KOPT-K1 (cell line): ENCODE data around the gene TMEM179B.

Experiments
- H3K27ac ChIP-seq: fragments of 200-600 bp; sonication (generic); 2 replicates; pipeline ENCODE4 v1.5.1; 2016; ENCODE audit warnings: antibody characterized with exemption, mild to moderate bottlenecking, low read depth, low read length; ENCODE audit not compliant: poor library complexity, severe bottlenecking
- H3K36me3 ChIP-seq: fragments of 200-600 bp; sonication (generic); 2 replicates; pipeline ENCODE4 v1.5.1; 2017; ENCODE audit warnings: antibody characterized with exemption, mild to moderate bottlenecking, low read length, moderate library complexity; ENCODE audit not compliant: insufficient read depth
- H3K9me3 ChIP-seq: fragments of 200-600 bp; sonication (generic); 2 replicates; pipeline ENCODE4 v1.5.1; 2017; ENCODE audit warnings: antibody characterized with exemption, low read length, mild to moderate bottlenecking; ENCODE audit not compliant: insufficient read depth, poor library complexity, severe bottlenecking

TMEM179B gene

DNA sequence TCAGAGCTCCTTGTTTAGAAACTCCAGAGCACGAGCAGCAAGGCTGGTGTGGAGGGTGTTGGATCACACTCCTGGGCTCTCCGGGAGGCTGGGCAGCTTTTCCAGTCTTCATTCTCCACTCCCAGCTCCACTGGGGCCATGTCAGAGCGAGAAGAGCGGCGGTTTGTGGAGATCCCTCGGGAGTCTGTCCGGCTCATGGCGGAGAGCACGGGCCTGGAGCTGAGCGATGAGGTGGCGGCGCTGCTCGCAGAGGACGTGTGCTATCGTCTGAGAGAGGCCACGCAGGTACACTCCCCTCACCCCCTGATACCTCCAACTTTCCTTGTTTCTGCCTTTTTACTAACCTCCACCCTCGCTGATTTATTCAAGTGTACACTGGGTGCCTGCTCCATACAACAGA lies 11.6 kb upstream of the TMEM179B start:
- Histone ChIP-seq H3K9me3 (no peaks in the 10 kb centered on the region), H3K27ac (no peak overlapping the region), H3K36me3 (peaks cover 58% of the 10 kb centered on the region)

GRCh38 chr11:62777389-62777788 lies 9.8 kb upstream of the TMEM179B start:
- Histone ChIP-seq H3K27ac (no peak overlapping the region), H3K36me3 (peaks cover 70% of the 10 kb centered on the region), H3K9me3 (no peaks in the 10 kb centered on the region)

DNA sequence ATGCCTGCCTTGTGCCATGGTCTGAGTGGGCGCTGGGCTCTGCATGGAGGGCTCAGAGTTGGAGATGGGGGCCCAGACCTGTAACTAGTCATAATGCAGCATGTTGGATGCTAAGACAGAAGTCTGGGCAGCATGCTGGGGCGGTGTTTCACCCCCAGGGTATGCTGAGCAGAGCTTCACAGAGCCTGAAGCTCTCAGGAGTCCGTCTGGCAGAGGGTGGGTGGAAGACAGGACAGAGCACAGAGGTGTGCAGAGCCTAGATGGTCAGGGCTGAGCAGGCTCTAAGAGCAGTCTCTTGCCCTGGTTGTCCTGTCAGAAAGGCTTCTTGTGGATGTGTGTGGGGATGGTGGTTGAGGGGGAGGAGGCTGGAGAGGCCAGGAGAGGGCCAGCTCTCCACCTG lies 8.8 kb upstream of the TMEM179B start:
- no peak overlapping the region for H3K27ac ChIP-seq
- no peaks in the 10 kb centered on the region for H3K9me3 ChIP-seq
- peaks cover 78% of the 10 kb centered on the region for H3K36me3 ChIP-seq

- Histone ChIP-seq H3K27ac (no peak overlapping the region), H3K9me3 (no peaks in the 10 kb centered on the region), H3K36me3 (peaks cover 62% of the 10 kb centered on the region)
Observed at GRCh38 chr11:62782753-62783152, 4.4 kb upstream of the TMEM179B start.

DNA sequence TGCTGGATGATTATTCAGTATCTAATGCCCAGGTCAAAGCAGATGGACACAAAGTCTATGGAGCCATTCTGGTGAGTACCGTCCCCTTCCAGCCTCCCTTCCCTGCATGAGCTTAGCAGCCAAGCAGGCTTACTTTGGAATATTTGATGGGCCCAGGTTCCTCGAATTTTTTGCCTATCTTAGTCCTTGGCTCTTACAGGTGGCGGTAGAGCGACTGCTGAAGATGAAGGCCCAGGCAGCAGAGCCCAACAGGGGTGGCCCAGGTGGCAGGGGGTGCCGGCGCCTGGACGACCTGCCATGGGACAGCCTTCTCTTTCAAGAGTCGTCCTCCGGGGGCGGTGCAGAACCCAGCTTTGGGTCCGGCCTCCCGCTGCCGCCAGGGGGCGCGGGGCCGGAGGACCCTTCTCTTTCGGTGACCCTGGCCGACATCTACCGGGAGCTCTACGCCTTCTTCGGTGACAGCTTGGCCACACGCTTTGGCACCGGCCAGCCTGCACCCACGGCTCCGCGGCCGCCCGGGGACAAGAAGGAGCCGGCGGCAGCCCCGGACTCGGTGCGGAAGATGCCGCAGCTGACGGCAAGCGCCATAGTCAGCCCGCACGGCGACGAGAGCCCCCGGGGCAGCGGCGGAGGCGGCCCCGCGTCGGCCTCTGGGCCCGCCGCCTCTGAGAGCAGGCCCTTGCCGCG lies 741 bp upstream of the TMEM179B start:
- Histone ChIP-seq H3K36me3 (peaks cover 57% of the 10 kb centered on the region), H3K9me3 (no peaks in the 10 kb centered on the region), H3K27ac (peak overlapping the region; percentile 91)

GRCh38 chr11:62788991-62789390 lies 1.8 kb downstream of the TMEM179B start:
- H3K9me3 ChIP-seq = no peaks in the 10 kb centered on the region
- peaks cover 56% of the 10 kb centered on the region for H3K36me3 ChIP-seq
- H3K27ac ChIP-seq = no peak overlapping the region

GRCh38 chr11:62789576-62789975 lies 2.4 kb downstream of the TMEM179B start:
- H3K36me3 ChIP-seq = peaks cover 62% of the 10 kb centered on the region
- no peak overlapping the region for H3K27ac ChIP-seq
- H3K9me3 ChIP-seq = no peaks in the 10 kb centered on the region

- peak within 1 kb of the TSS; percentile 85 for H3K27ac ChIP-seq
- H3K36me3 ChIP-seq = peaks cover 70% of the 10 kb centered on the region
- no peaks in the 10 kb centered on the region for H3K9me3 ChIP-seq
Observed at GRCh38 chr11:62791501-62792201, 4.4 kb downstream of the TMEM179B start, which contains the start of gene TMEM223. Gene TMEM223 (minus strand): TSS chr11:62792006. CDS start chr11:62791994, 12 bp downstream.

DNA sequence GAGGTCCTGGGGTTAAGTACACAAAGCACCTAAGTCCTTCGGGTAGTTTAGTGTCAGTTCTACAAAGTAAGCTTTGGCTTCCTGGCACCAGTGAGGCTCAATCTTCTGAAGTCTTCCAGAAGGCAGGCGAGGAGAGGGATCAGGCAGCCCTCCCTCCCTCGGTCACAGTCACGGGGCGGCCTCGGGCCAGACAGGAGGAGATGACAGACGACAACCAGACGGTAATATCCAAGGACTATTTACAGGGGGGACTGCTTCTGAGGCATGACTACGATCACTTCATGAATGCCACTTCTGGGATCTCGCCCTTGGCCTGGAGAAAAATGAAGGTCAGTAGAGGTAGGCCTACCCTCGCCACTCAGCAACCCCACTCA lies 5.0 kb downstream of the TMEM179B start:
- Histone ChIP-seq H3K9me3 (no peaks in the 10 kb centered on the region), H3K27ac (peak overlapping the region; percentile 85), H3K36me3 (peaks cover 75% of the 10 kb centered on the region)

GRCh38 chr11:62794201-62794775 lies 7.1 kb downstream of the TMEM179B start:
- H3K27ac ChIP-seq = no peak overlapping the region
- H3K9me3 ChIP-seq = no peaks in the 10 kb centered on the region
- H3K36me3 ChIP-seq = peaks cover 90% of the 10 kb centered on the region

DNA sequence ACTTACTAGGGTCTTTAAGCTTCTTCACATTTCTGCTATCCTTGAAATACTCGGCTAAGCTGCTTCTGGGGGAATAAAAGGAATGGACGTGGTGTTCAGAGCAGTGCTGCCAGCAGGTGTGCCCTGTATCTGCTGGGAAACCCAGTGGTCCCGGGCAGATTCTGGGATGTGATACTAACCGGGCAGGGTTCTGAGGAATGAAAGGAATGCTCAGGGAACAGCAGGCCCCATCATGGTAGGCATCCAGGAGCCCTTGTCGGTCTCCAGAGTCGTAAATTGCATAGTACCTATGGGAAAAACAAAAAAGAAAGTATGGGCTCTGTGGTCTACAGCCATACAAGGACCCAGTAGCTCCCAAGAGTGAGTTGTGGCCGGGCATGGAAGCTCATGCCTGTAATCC lies 9.1 kb downstream of the TMEM179B start:
- no peaks in the 10 kb centered on the region for H3K9me3 ChIP-seq
- H3K36me3 ChIP-seq = peaks cover 93% of the 10 kb centered on the region
- no peak overlapping the region for H3K27ac ChIP-seq

DNA sequence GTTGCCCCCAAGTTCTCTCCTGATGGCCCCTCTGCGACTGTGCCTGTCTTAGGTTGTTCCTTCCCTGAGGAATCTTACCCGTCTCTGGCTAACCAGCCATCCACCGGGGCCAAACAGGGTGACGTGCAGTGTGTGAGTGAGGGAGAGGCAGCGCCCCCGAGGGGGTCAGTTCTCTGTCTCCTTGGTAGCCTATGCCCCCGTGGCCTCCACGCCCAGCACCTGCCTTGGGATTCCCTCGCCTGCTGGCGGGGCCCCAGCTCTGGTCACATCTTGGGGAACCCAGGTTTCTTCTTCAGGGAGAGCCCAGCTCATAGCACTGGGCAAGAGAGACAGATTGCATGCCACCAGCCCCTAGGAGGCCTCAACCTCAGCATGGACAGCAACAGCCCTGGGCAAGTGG lies 12.3 kb downstream of the TMEM179B start:
- Histone ChIP-seq H3K36me3 (peaks cover 96% of the 10 kb centered on the region), H3K27ac (no peak overlapping the region), H3K9me3 (no peaks in the 10 kb centered on the region)

DNA sequence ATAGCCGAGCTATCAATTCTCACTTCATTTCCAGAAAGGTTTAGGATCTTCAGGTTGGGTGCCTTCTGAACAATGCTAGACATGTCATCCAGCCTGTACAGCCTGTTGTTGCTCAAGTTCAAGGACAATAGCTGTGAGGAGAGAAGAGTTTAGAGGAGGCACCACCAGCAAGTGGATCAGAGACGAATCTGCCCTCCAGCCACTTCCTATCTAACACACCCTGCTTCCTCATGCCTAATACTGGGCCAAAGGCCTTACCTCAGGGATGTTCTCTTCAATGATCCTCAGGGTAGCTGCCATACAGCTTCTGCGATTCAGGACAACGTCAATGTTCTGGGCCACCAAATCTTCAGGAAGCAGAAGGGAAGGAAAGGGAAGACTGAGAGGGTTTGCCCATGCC lies 13.9 kb downstream of the TMEM179B start:
- Histone ChIP-seq H3K27ac (no peak overlapping the region), H3K9me3 (no peaks in the 10 kb centered on the region), H3K36me3 (peaks cover 80% of the 10 kb centered on the region)

GRCh38 chr11:62804310-62805075 lies 17.3 kb downstream of the TMEM179B start:
- Histone ChIP-seq H3K27ac (peak overlapping the region; percentile 85), H3K36me3 (peaks cover 46% of the 10 kb centered on the region), H3K9me3 (no peaks in the 10 kb centered on the region)
